DOHH2 (cell line): ENCODE results near the gene TP53I13.

Source experiments
- H3F3A ChIP-seq: fragments of 200-600 bp; sonication (generic), shearing (Covaris generic); 2 replicates; pipeline ENCODE4 v1.6.0; 2016; ENCODE audit warnings: antibody characterized with exemption, mild to moderate bottlenecking; ENCODE audit not compliant: control insufficient read depth, insufficient read depth
- H3K27ac ChIP-seq: fragments of 200-600 bp; sonication (generic); 2 replicates; pipeline ENCODE4 v1.5.1; 2014; ENCODE audit warnings: low read depth, mild to moderate bottlenecking, low read length, moderate library complexity
- H3K27me3 ChIP-seq: fragments of 200-600 bp; sonication (generic); 2 replicates; pipeline ENCODE4 v1.6.1; 2014; ENCODE audit warnings: mild to moderate bottlenecking, low read length, mixed read lengths; ENCODE audit not compliant: control insufficient read depth
- H3K36me3 ChIP-seq: fragments of 200-600 bp; sonication (generic); 2 replicates; pipeline ENCODE4 v1.6.1; 2014; ENCODE audit warnings: mild to moderate bottlenecking, low read length, moderate library complexity, mixed read lengths; ENCODE audit not compliant: control insufficient read depth
- H3K4me1 ChIP-seq: fragments of 200-600 bp; sonication (generic); 2 replicates; pipeline ENCODE4 v1.6.1; 2014; ENCODE audit warnings: mild to moderate bottlenecking, low read length, mixed read lengths; ENCODE audit not compliant: control insufficient read depth
- H3K4me2 ChIP-seq: fragments of 200-600 bp; sonication (generic); 2 replicates; pipeline ENCODE4 v1.6.0; 2014; ENCODE audit warnings: mild to moderate bottlenecking, low read length, moderate library complexity
- H3K4me3 ChIP-seq: fragments of 200-600 bp; sonication (generic); 2 replicates; pipeline ENCODE4 v1.5.1; 2014; ENCODE audit warnings: mild to moderate bottlenecking, low read length, mixed read lengths
- H3K79me2 ChIP-seq: fragments of 200-600 bp; sonication (generic); 2 replicates; pipeline ENCODE4 v1.6.1; 2014; ENCODE audit warnings: mild to moderate bottlenecking, low read length, mixed read lengths; ENCODE audit not compliant: control insufficient read depth
- H3K9me2 ChIP-seq: fragments of 200-600 bp; sonication (generic); replicated peaks from 2 replicates; pipeline ENCODE4 v1.6.1; 2014; ENCODE audit warnings: mild to moderate bottlenecking, low read length, mixed read lengths; ENCODE audit not compliant: control insufficient read depth
- H3K9me3 ChIP-seq: fragments of 200-600 bp; sonication (generic); 2 replicates; pipeline ENCODE4 v1.6.1; 2014; ENCODE audit warnings: antibody characterized with exemption, low read length, mixed read lengths; ENCODE audit not compliant: control insufficient read depth, insufficient read depth
- H4K20me1 ChIP-seq: fragments of 200-600 bp; sonication (generic); 2 replicates; pipeline ENCODE4 v1.6.0; 2014; ENCODE audit warnings: low read depth, mild to moderate bottlenecking, antibody characterized with exemption, low read length, moderate library complexity; ENCODE audit not compliant: control insufficient read depth, insufficient read depth
- CTCF ChIP-seq: fragments of 200-600 bp; sonication (generic); IDR thresholded peaks from one replicate; pipeline ENCODE4 v1.5.1; 2014; ENCODE audit warnings: antibody characterized with exemption, mild to moderate bottlenecking, low read depth, low read length; ENCODE audit not compliant: poor library complexity, severe bottlenecking
- EZH2phosphoT487 ChIP-seq: fragments of 200-600 bp; sonication (generic); IDR thresholded peaks from 2 replicates; pipeline ENCODE4 v1.6.1; 2017; ENCODE audit warnings: borderline replicate concordance, mild to moderate bottlenecking, antibody characterized with exemption, low read length, moderate library complexity, mixed read lengths

TP53I13 gene

GRCh38 chr17:29575511-29576213 lies 7.2 kb downstream of the TP53I13 start:
- Histone ChIP-seq H4K20me1 (no peaks in the 10 kb centered on the region), H3K9me2 (no peaks in the 10 kb centered on the region), H3K36me3 (peaks cover 86% of the 10 kb centered on the region), H3K4me2 (no peak overlapping the region), H3K4me1 (peaks cover 17% of the 10 kb centered on the region), H3F3A (peaks cover 3% of the 10 kb centered on the region), H3K79me2 (no peaks in the 10 kb centered on the region), H3K27me3 (no peaks in the 10 kb centered on the region), H3K27ac (no peak overlapping the region), H3K9me3 (no peaks in the 10 kb centered on the region), H3K4me3 (no peak overlapping the region)
- TF ChIP-seq CTCF (no peak), EZH2phosphoT487 (no peak)

- Histone ChIP-seq H3K9me2 (no peaks in the 10 kb centered on the region), H3K4me1 (peaks cover 25% of the 10 kb centered on the region), H3F3A (no peaks in the 10 kb centered on the region), H3K27ac (no peak overlapping the region), H3K4me2 (no peak overlapping the region), H3K4me3 (no peak overlapping the region), H3K27me3 (no peaks in the 10 kb centered on the region), H3K79me2 (no peaks in the 10 kb centered on the region), H4K20me1 (no peaks in the 10 kb centered on the region), H3K36me3 (peaks cover 89% of the 10 kb centered on the region), H3K9me3 (no peaks in the 10 kb centered on the region)
- TF ChIP-seq CTCF: no peak
- TF ChIP-seq EZH2phosphoT487: no peak
Measured at GRCh38 chr17:29576214-29577000, 7.9 kb downstream of the TP53I13 start.

- TF ChIP-seq EZH2phosphoT487 (no peak), CTCF (no peak)
- Histone ChIP-seq H3K36me3 (peaks cover 88% of the 10 kb centered on the region), H4K20me1 (no peaks in the 10 kb centered on the region)
Measured at GRCh38 chr17:29577001-29577370, 8.5 kb downstream of the TP53I13 start.

More at GRCh38 chr17:29577001-29577370, 8.5 kb downstream of the TP53I13 start:
- Histone ChIP-seq H3K27ac (no peak overlapping the region), H3F3A (no peaks in the 10 kb centered on the region), H3K4me1 (peaks cover 25% of the 10 kb centered on the region), H3K9me2 (no peaks in the 10 kb centered on the region), H3K27me3 (no peaks in the 10 kb centered on the region), H3K4me2 (no peak overlapping the region), H3K4me3 (no peak overlapping the region), H3K79me2 (no peaks in the 10 kb centered on the region), H3K9me3 (no peaks in the 10 kb centered on the region)
